ENCODE data around the gene ZNF316.
A peak's percentile ranks its signal among the peaks of the same experiment; 100 is the strongest.

ZNF316 gene

GRCh38 chr7:6608081-6608480, 29.0 kb upstream of the ZNF316 start:
- Histone ChIP-seq H3K27ac (ENCODE audit: low read length) (no peak overlapping the region), H3K4me1 (ENCODE audit: control insufficient read depth, insufficient read depth, low read length) (no peaks in the 10 kb centered on the region), H3K36me3 (ENCODE audit: control insufficient read depth, insufficient read depth, low read length) (no peaks in the 10 kb centered on the region), H3K9me3 (ENCODE audit: control insufficient read depth, insufficient read depth, low read length) (no peaks in the 10 kb centered on the region), H3K4me3 (ENCODE audit: low read length) (no peak overlapping the region), H3K27me3 (ENCODE audit: control insufficient read depth, insufficient read depth, low read length) (no peaks in the 10 kb centered on the region)
- no CpG with 5 or more reads among the region's 27 CpGs for WGBS (ENCODE audit: insufficient coverage, insufficient read length)
- no peak for DNase-seq (ENCODE audit: low read depth, low spot score)

DNA sequence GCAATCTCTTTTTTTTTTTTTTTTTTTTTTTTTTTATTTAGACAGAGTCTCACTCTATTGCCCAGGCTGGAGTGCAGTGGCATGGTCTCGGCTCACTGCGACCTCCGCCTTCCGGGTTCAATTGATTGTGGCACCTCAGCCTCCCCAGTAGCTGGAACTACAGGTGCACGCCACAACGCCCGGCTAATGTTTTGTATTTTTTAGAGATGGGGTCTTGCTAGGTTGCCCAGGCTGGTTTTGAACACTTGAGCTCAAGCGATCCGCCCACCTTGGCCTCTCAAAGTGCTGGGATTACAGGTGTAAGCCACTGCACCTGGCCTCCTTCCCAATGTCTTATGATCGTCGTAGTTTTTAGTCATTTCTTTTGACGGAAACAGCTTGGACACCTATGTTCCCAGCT, 28.3 kb upstream of the ZNF316 start:
- Histone ChIP-seq H3K4me3 (ENCODE audit: low read length) (no peak overlapping the region), H3K27ac (ENCODE audit: low read length) (no peak overlapping the region), H3K27me3 (ENCODE audit: control insufficient read depth, insufficient read depth, low read length) (no peaks in the 10 kb centered on the region), H3K9me3 (ENCODE audit: control insufficient read depth, insufficient read depth, low read length) (no peaks in the 10 kb centered on the region), H3K36me3 (ENCODE audit: control insufficient read depth, insufficient read depth, low read length) (no peaks in the 10 kb centered on the region), H3K4me1 (ENCODE audit: control insufficient read depth, insufficient read depth, low read length) (peaks cover under 1% of the 10 kb centered on the region; the same call in 1 of the 2 replicates)
- no CpG with 5 or more reads among the region's 12 CpGs for WGBS (ENCODE audit: insufficient coverage, insufficient read length)
- DNase-seq (ENCODE audit: low read depth, low spot score): no peak

DNA sequence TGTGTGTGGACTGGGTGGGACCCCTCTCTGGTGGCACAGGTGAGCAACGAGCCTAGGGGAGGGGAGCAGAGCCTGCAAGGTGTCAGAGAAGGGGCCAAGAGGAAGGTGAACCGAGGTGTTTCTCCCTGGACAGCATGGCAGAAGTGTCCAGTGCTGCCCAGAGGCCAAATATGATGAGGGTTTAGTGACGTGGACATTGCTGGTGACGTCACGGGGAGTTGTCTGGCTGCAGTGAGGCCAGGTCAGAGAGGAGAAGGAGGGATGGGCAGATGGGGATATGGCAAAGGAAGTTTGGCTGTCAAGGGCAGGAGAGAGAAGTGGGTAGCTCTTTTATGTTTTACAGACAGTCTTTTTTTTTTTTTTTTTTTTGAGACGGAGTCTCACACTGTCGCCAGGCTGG, 24.3 kb upstream of the ZNF316 start:
- peaks cover 8% of the 10 kb centered on the region; the same call in 1 of the 2 replicates for H3K4me1 ChIP-seq (ENCODE audit: control insufficient read depth, insufficient read depth, low read length)
- WGBS (ENCODE audit: insufficient coverage, insufficient read length): no CpG with 5 or more reads among the region's 7 CpGs
- no peaks in the 10 kb centered on the region for H3K9me3 ChIP-seq (ENCODE audit: control insufficient read depth, insufficient read depth, low read length)
- H3K27ac ChIP-seq (ENCODE audit: low read length): no peak overlapping the region
- no peak overlapping the region for H3K4me3 ChIP-seq (ENCODE audit: low read length)
- DNase-seq (ENCODE audit: low read depth, low spot score): no peak
- H3K36me3 ChIP-seq (ENCODE audit: control insufficient read depth, insufficient read depth, low read length): no peaks in the 10 kb centered on the region
- no peaks in the 10 kb centered on the region for H3K27me3 ChIP-seq (ENCODE audit: control insufficient read depth, insufficient read depth, low read length)

DNA sequence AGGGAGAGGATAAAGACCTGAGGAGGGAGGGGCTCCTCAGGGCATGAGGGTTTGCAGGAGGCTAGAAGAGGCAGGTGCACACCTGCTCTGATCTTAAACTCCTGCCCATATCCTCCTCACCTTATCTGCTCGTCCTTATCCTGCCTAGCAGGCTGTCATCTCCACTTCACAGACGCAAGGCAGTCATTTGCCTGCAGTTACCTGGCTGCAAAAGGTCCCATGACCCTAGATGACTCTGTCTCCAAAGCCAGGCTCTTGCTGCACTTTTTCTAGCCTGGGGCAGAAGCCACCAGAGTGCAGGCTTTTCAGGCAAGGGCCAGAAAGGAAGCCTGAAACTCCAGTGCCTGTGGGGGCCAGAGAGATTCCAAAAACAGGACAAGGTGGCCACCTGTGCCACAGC, 23.4 kb upstream of the ZNF316 start:
- no peak overlapping the region for H3K4me3 ChIP-seq (ENCODE audit: low read length)
- H3K27ac ChIP-seq (ENCODE audit: low read length): no peak overlapping the region
- DNase-seq (ENCODE audit: low read depth, low spot score): no peak
- WGBS (ENCODE audit: insufficient coverage, insufficient read length): no CpG with 5 or more reads among the region's 2 CpGs
- no peaks in the 10 kb centered on the region for H3K9me3 ChIP-seq (ENCODE audit: control insufficient read depth, insufficient read depth, low read length)
- no peaks in the 10 kb centered on the region for H3K36me3 ChIP-seq (ENCODE audit: control insufficient read depth, insufficient read depth, low read length)
- no peaks in the 10 kb centered on the region for H3K27me3 ChIP-seq (ENCODE audit: control insufficient read depth, insufficient read depth, low read length)
- peaks cover 8% of the 10 kb centered on the region; the same call in 1 of the 2 replicates for H3K4me1 ChIP-seq (ENCODE audit: control insufficient read depth, insufficient read depth, low read length)

DNA sequence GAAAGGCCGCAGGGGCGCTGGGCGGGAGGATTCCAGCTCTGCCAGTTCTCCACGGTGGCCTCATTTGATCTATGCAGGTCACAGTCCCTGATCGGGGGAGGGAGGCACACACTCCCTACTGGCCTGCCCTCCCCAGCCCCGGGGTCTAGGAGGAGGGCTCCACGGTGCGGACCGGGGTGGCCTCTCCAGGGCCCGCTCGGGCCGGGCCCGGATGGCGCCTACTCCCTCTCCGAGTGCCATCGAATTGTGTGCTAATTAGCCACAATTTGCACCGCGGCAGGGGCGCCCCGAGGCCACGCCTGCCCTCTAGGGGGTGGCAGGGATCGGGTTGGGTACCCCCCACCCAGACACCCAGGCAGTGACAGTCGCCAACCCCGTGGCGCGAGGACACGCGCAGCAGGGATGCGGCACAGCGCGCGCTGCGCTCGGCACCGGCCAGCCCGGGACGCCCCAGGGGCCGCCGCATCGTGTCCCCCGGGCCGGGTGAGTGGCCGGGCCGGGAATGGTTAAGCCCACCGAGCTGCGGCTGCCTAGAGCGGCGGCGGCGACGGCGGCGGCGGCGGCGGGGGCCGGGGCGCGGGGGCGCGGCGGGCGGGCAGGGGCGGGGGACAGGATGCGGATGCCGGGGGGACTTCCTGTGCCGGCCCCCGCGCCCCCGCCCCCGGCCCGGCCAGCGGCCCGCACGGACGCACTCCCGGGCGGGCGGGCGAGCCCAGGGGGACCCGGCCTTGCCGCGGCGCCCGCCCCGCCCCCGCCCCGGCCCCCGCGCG, 22.0 kb upstream of the ZNF316 start, which contains the start of gene ZNF853:
ZNF853 (plus strand) TSS at position 658 of the 770 bp plus-strand sequence. CDS start 565 bp downstream, outside the sequence.
- Histone ChIP-seq H3K9me3 (ENCODE audit: control insufficient read depth, insufficient read depth, low read length) (no peaks in the 10 kb centered on the region), H3K4me1 (ENCODE audit: control insufficient read depth, insufficient read depth, low read length) (peaks cover 8% of the 10 kb centered on the region; the same call in 1 of the 2 replicates), H3K36me3 (ENCODE audit: control insufficient read depth, insufficient read depth, low read length) (no peaks in the 10 kb centered on the region), H3K27ac (ENCODE audit: low read length) (no peak within 1 kb of the TSS), H3K4me3 (ENCODE audit: low read length) (peak within 1 kb of the TSS; percentile 98), H3K27me3 (ENCODE audit: control insufficient read depth, insufficient read depth, low read length) (no peaks in the 10 kb centered on the region)
- no CpG with 5 or more reads among the region's 91 CpGs for WGBS (ENCODE audit: insufficient coverage, insufficient read length)
- no peak for DNase-seq (ENCODE audit: low read depth, low spot score)

DNA sequence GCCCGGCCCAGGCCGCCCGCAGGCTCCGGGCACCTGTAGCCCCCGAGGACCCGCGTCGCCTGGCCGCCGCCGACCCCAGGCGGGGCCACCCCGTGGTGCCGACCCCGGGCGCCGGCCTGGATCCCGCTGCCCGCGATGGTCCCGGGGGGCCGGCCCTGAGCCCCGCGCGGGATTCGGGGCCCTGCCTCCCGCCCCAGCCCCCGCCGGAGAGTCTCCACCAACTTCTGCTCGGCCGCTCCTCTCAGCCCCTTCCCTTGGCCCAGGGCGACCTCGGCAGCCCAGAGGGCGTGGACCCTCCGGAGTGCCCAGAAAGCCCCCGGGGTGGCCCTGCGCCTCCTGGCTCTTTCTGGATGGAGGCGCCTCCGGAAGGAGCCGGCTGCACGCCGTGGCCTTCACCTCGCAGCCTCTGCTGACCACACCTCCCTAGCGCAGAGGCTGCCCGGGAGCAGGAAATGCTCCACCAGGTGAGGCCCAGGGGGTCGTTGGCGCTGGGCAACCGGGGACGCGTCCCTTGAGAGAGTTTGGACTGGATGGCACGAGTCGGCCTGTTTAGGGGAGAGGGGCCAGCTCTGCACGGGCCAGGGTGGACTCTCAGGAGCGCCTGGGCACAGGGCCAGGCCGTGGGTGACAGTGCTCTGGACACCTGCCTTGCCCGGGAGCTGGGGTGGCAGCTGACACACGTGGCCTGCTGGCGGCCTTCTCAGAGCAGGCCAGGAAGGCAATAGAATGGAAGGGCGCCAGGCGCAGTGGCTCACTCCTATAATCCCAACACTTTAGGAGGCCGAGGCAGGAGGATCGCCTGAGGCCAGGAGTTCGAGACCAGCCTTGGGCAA, 21.2 kb upstream of the ZNF316 start:
- WGBS (ENCODE audit: insufficient coverage, insufficient read length): no CpG with 5 or more reads among the region's 63 CpGs
- H3K4me1 ChIP-seq (ENCODE audit: control insufficient read depth, insufficient read depth, low read length): peaks cover 8% of the 10 kb centered on the region; the same call in 1 of the 2 replicates
- H3K9me3 ChIP-seq (ENCODE audit: control insufficient read depth, insufficient read depth, low read length): no peaks in the 10 kb centered on the region
- peak overlapping the region; percentile 60 for H3K4me3 ChIP-seq (ENCODE audit: low read length)
- H3K27ac ChIP-seq (ENCODE audit: low read length): no peak overlapping the region
- no peaks in the 10 kb centered on the region for H3K36me3 ChIP-seq (ENCODE audit: control insufficient read depth, insufficient read depth, low read length)
- H3K27me3 ChIP-seq (ENCODE audit: control insufficient read depth, insufficient read depth, low read length): no peaks in the 10 kb centered on the region
- no peak for DNase-seq (ENCODE audit: low read depth, low spot score)

DNA sequence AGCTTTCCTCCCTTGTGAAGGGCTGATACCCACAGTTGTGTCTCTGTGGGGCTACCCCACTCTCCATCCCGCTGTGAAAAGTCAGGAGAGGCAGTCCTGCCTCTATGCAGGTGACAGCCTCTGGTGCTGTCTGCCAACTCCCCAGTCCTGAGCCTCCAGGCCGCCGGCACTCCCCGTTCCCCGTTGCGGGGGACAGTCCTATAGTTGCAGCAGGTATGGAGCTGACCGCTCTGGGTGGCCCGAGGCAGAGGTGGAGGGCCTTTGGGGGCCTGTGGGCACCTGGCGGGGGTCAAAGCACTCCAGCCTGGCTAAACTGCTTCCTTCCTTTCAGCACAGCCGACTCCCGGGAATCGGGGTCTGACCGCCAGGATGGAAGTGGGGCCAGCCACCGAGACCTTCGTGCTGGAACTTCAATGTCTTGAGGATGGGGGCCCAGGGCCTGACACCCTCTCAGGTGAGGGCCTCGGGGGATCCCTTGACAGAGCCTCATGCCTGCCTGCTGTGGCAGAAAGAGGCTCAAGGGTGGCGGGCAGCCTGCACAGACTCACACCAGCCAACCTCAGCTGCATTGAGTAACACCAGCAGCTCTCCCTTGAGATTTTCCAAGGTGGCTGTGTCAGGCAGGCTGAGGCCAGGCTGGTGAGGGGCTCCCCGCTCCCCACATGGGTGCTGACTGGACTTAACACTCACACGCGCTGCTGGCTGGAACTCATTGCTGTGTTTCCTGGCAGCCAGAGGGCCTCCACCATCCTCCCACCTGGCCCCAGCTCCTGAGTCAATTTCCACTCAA, 20.1 kb upstream of the ZNF316 start:
- Histone ChIP-seq H3K36me3 (ENCODE audit: control insufficient read depth, insufficient read depth, low read length) (peaks cover 10% of the 10 kb centered on the region), H3K27ac (ENCODE audit: low read length) (no peak overlapping the region), H3K27me3 (ENCODE audit: control insufficient read depth, insufficient read depth, low read length) (no peaks in the 10 kb centered on the region), H3K4me3 (ENCODE audit: low read length) (no peak overlapping the region), H3K4me1 (ENCODE audit: control insufficient read depth, insufficient read depth, low read length) (peaks cover 8% of the 10 kb centered on the region; the same call in 1 of the 2 replicates), H3K9me3 (ENCODE audit: control insufficient read depth, insufficient read depth, low read length) (no peaks in the 10 kb centered on the region)
- WGBS (ENCODE audit: insufficient coverage, insufficient read length): no CpG with 5 or more reads among the region's 20 CpGs
- DNase-seq (ENCODE audit: low read depth, low spot score): no peak

- DNase-seq (ENCODE audit: low read depth, low spot score): no peak
- H3K36me3 ChIP-seq (ENCODE audit: control insufficient read depth, insufficient read depth, low read length): peaks cover 18% of the 10 kb centered on the region
- no peak overlapping the region for H3K27ac ChIP-seq (ENCODE audit: low read length)
- H3K4me1 ChIP-seq (ENCODE audit: control insufficient read depth, insufficient read depth, low read length): peaks cover 8% of the 10 kb centered on the region; the same call in 1 of the 2 replicates
- no CpG with 5 or more reads among the region's 4 CpGs for WGBS (ENCODE audit: insufficient coverage, insufficient read length)
- H3K4me3 ChIP-seq (ENCODE audit: low read length): no peak overlapping the region
- no peaks in the 10 kb centered on the region for H3K27me3 ChIP-seq (ENCODE audit: control insufficient read depth, insufficient read depth, low read length)
- H3K9me3 ChIP-seq (ENCODE audit: control insufficient read depth, insufficient read depth, low read length): no peaks in the 10 kb centered on the region
Observed at GRCh38 chr7:6618621-6619020, 18.5 kb upstream of the ZNF316 start.

DNA sequence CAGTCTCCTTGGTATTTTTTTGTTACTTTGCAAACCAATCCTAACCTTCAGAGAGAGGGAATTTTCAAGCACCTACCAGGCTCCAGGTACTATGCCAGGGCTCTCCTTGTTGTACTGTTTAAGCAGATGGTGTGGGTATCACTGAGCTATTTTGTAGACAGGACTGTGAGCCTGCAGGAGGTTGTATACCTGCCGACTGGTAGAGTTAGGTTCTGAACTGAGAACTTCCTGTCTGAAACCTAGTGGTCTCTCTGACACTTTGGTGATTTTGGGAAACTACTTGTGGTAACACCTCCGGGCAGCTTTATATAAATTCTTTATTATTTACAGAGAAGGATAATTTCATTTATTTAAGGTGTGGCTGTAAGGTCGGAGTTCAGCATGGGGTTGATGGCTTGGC, 17.2 kb upstream of the ZNF316 start:
- WGBS (ENCODE audit: insufficient coverage, insufficient read length): no CpG with 5 or more reads among the region's 3 CpGs
- Histone ChIP-seq H3K36me3 (ENCODE audit: control insufficient read depth, insufficient read depth, low read length) (peaks cover 18% of the 10 kb centered on the region), H3K9me3 (ENCODE audit: control insufficient read depth, insufficient read depth, low read length) (no peaks in the 10 kb centered on the region), H3K4me3 (ENCODE audit: low read length) (no peak overlapping the region), H3K27me3 (ENCODE audit: control insufficient read depth, insufficient read depth, low read length) (no peaks in the 10 kb centered on the region), H3K27ac (ENCODE audit: low read length) (no peak overlapping the region), H3K4me1 (ENCODE audit: control insufficient read depth, insufficient read depth, low read length) (0 out of 2 replicates have a peak, but pooled peaks cover 1% of the 10 kb centered on the region)
- DNase-seq (ENCODE audit: low read depth, low spot score): no peak

Data from iPS DF 6.9 (cell line).